Fibroblast of skin of abdomen (primary cell): ENCODE results near the gene CAMK1D.

Source experiments
- DNase-seq: peaks from one replicate; pipeline ENCODE4 v3.0.0-alpha.2; 2013

The CAMK1D gene

DNA sequence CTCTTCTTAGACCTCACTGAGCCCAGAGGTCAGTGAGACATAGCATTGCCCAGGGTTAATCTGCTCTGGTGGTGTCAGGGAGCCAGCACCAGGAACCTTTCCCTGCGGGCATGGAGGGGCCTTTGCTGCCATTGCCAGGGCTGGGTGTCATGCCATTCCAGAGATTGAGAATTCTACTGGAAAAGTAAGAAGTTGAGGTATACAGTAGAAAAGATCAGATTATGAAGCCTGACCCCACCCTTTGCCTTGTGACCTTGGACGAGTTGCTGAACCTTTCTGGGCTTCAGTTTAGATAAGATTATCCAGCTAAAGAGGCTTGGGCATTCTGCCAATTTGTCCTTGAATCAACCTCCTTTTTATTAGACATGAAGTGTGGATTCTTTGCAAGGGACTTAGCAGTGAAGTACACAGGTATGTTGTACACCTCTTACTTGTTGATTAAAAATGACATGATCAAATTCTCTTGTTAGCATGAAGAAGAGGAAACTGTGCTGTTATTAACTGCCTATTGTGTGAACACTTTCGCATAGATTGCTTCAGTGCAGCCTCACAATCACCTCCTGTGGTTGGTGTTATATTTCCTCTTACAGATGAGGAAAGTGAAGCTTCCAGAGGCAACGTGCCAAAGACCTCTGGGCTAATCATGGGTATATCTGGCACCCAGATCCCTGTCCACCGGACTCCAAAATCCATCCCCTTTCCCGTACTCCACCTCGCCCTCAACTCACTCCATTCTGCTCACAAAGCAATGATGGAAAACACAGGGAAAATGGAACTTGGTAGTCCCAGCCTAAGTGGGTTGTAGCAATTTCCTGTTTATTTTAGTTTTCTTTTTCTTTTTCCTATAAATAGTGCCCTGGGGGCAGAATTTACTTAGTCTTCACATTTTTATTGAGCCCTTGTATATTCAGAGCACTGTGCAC, 151.3 kb downstream of the CAMK1D start:
- no peak for DNase-seq

- no peak for DNase-seq
Measured at GRCh38 chr10:12501324-12501723, 152.0 kb downstream of the CAMK1D start.

- DNase-seq, result no peak
Measured at GRCh38 chr10:12501841-12502525, 152.6 kb downstream of the CAMK1D start.

- DNase-seq, result no peak
Measured at GRCh38 chr10:12502526-12503274, 153.4 kb downstream of the CAMK1D start.

GRCh38 chr10:12503311-12503710, 154.0 kb downstream of the CAMK1D start:
- DNase-seq, result no peak

GRCh38 chr10:12504176-12504575, 154.8 kb downstream of the CAMK1D start:
- no peak for DNase-seq

- no peak for DNase-seq
Measured at GRCh38 chr10:12504628-12505027, 155.3 kb downstream of the CAMK1D start.

DNA sequence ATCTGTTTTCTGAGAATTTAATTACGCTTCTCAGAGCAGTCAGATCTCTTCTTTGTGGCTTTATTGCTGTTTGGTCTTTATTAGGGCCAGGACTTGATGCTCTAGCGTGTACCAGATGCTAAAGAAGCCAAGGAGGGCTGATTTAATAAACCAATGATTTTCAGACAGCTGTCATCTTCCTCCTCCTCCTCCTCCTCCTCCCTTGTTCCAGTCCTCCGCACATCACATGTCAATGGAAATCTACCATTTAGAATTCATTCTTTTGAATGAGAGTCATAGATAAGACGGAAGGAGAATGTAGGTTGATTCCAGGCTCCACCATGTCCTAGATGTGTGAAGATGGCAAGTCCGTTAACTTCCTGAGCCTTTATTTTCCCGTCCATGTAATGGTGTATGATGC, 156.3 kb downstream of the CAMK1D start:
- no peak for DNase-seq

- no peak for DNase-seq
Measured at GRCh38 chr10:12507165-12507850, 158.0 kb downstream of the CAMK1D start.

GRCh38 chr10:12508165-12508564, 158.8 kb downstream of the CAMK1D start:
- no peak for DNase-seq

DNA sequence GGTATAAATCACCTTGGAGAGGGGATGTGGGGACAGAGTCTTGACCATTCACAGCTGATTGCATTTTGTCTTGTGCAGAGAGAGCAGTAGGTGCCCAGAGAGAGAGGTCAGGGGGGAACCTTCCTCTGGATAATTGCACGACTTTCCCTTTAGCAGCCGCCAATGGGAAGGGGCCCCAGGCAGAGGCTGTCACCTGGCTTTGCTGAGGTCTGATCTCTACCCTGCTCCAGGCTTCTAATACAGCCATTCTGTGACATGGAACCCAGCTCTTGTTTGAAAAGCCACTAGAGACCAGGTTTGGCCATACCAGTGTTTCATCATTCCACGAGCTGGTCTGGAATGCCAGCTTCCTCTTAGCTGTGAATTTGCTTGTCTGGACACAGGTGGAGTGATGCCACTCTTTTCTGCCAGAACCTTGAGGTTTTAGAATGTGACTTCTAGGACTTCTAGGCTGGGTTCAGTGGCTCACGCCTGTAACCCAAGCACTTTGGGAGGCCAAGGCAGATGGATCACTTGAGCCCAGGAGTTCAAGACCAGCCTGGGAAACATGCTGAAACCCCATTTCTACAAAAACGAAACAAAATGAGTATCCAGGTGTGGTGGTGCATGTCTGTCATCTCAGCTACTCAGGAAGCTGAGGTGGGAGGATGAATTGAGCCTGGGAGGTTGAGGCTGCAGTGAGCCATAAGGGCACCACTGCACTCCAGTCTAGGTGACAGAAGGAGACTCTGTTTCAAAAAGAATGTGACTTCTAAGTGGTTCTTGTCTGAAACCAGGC, 159.9 kb downstream of the CAMK1D start:
- no peak for DNase-seq

GRCh38 chr10:12509794-12510100, 160.4 kb downstream of the CAMK1D start:
- no peak for DNase-seq

DNA sequence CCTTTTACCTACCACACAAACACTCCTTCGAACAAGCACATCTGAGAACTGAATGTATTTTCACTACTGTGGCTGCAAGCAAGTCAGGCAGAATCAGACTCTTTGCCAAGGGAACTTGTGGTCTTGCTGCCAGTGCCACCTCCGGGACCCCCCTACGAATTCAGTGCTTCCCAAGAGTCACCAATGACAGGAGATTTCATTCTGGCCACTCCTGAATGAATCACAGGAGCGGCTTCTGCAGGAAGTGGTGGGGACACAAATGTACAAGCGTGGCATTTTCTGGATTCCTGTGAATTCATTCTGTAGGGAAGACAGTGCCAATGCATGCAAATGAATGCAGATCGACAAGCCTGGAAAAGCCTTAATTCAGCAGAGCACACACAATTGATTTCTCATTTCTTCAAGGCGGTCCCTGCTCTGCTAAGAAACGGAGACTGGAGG, 161.2 kb downstream of the CAMK1D start:
- peak; percentile 36 for DNase-seq

- DNase-seq, result no peak
Measured at GRCh38 chr10:12510984-12511383, 161.6 kb downstream of the CAMK1D start.

DNA sequence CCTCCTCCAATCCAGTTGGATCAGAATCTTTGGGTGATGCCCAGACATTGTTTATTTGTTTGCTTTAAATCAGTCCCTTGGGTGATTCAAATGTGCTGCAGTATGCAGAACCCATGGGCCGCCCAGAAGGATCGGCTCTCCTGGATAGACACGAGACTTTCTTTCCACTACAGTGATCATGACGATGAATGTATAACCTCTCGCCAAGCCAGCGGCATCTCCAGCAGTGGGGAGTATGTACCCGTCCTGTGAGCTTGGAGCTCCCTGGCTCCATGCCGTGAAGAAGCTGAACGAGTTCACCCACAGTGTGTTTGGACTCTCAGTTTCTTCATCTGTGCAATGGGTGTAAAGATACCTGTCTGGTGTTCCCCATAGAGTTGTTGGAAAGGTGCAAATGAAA, 162.3 kb downstream of the CAMK1D start:
- no peak for DNase-seq

GRCh38 chr10:12512332-12513002, 163.1 kb downstream of the CAMK1D start:
- DNase-seq, result no peak

DNA sequence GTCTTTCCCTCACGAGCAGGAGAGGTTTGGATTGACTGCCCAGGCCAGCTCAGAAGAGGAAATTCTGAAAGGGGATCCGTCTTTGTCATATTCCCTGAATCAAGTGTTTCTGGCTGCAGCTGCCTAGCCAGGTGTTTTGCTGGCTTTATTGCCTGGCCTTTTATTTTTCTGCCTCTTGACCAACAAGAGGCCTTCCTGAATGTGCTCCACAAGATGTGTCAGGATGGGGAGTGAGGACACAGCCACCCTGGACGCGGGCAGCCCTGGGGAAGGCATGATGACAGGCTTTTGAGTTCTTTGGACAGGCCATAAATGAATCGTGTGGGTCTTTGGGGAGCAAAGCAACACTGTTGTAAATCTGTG, 163.6 kb downstream of the CAMK1D start:
- no peak for DNase-seq

- DNase-seq, result peak; percentile 18
Measured at GRCh38 chr10:12513775-12514673, 164.7 kb downstream of the CAMK1D start.

GRCh38 chr10:12518024-12518423, 168.7 kb downstream of the CAMK1D start:
- no peak for DNase-seq

DNA sequence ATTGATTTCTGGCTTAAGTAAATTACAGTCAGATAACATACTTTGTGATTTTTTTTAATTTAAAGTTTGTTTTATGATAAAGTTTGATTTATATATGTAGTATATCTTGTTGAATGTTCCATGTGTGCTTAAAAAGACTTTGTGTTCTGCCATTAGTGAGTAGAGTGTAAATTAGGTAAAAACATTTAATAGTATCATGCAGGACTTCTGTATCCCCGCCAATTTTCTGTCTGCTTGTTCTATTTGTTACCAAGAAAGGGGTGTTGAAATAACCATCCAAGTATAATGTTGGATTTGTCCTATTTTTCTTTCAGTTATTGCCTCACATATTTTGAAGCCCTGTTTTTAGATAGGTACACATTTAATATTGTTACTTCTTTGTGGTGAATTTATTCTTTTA, 172.1 kb downstream of the CAMK1D start:
- no peak for DNase-seq
